ENCODE data around the gene DGKE.

DNA sequence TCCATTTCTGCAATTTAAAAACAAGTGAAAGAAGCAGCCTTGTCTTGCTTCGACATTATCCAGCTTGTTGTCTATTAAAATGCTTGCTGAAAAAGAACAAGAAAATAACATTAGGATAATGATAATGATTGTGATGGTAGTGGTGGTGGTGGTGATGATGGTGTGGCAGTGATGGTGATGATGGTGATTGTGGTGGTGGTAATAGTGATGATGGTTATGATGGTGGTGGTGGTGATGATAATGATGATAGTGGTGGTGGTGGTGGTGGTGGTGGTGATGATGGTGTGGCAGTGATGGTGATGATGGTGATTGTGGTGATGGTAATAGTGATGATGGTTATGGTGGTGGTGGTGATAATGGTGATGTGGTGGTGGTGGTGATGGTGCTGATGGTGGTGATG, 41.7 kb upstream of the DGKE start:
- TF ChIP-seq, protein P1, sequence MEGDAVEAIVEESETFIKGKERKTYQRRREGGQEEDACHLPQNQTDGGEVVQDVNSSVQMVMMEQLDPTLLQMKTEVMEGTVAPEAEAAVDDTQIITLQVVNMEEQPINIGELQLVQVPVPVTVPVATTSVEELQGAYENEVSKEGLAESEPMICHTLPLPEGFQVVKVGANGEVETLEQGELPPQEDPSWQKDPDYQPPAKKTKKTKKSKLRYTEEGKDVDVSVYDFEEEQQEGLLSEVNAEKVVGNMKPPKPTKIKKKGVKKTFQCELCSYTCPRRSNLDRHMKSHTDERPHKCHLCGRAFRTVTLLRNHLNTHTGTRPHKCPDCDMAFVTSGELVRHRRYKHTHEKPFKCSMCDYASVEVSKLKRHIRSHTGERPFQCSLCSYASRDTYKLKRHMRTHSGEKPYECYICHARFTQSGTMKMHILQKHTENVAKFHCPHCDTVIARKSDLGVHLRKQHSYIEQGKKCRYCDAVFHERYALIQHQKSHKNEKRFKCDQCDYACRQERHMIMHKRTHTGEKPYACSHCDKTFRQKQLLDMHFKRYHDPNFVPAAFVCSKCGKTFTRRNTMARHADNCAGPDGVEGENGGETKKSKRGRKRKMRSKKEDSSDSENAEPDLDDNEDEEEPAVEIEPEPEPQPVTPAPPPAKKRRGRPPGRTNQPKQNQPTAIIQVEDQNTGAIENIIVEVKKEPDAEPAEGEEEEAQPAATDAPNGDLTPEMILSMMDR (IDR thresholded peaks at IDR 0.05) = no peak
- no peak for TF ChIP-seq ZFX (IDR thresholded peaks at IDR 0.05; ENCODE audit: borderline replicate concordance)

Data from 22Rv1 (cell line).